CD4-positive, CD25-positive, alpha-beta regulatory T cell (primary cell): ENCODE data around the gene CAPG. TPM values are rescaled to one million over a fixed set of nuclear protein-coding genes. Genes with fewer than 3 reads are reported as not detected.
A peak's percentile ranks its signal among the peaks of the same experiment; 100 is the strongest.

Experiments
- ATAC-seq, 2 donors: fragments of 150-1000 bp; cut with Tn5 transposase; one replicate each; pipeline ENCODE4 v1.10.0; 2021; ENCODE audit warnings: low read depth in 2 of 2, moderate number of reproducible peaks in 2 of 2, moderate library complexity in 1 of 2
- DNase-seq, 3 donors: peaks; one replicate each; pipeline versions ENCODE4 v3.0.0 to v3.0.0-alpha.2; 2012 to 2022; ENCODE audit warnings: mixed read lengths in 1 of 3
- H3K27ac ChIP-seq: one replicate; pipeline ENCODE4 v1.7.0; 2013; ENCODE audit warnings: mild to moderate bottlenecking, low read length; ENCODE audit not compliant: insufficient read depth, poor library complexity, severe bottlenecking
- H3K27me3 ChIP-seq: one replicate; pipeline ENCODE4 v1.7.0; 2013; ENCODE audit warnings: low read length; ENCODE audit not compliant: control insufficient read depth, insufficient read depth
- H3K36me3 ChIP-seq: one replicate; pipeline ENCODE4 v1.7.0; 2013; ENCODE audit warnings: mild to moderate bottlenecking, low read length, moderate library complexity; ENCODE audit not compliant: control insufficient read depth, insufficient read depth
- H3K4me1 ChIP-seq: 2 replicates; pipeline ENCODE4 v1.7.0; 2013; ENCODE audit warnings: mild to moderate bottlenecking, low read length; ENCODE audit not compliant: insufficient read depth, control insufficient read depth, poor library complexity, severe bottlenecking
- H3K4me3 ChIP-seq: one replicate; pipeline ENCODE4 v1.7.0; 2013; ENCODE audit warnings: low read depth, mild to moderate bottlenecking, low read length, moderate library complexity
- H3K9me3 ChIP-seq, 2 experiments: 1 replicate in 1 of 2; 2 replicates in 1 of 2; pipeline ENCODE4 v1.7.0; 2013; ENCODE audit warnings: low read length in 2 of 2, mild to moderate bottlenecking in 1 of 2, moderate library complexity in 1 of 2; ENCODE audit not compliant: control insufficient read depth in 2 of 2
- H3K27ac Mint-ChIP-seq, 3 donors: one replicate each; pipeline ENCODE4 v1.8.0; 2020 to 2022; ENCODE audit warnings: mild to moderate bottlenecking in 3 of 3, mixed read lengths in 3 of 3, moderate library complexity in 2 of 3
- H3K27me3 Mint-ChIP-seq: one replicate; pipeline ENCODE4 v1.8.0; 2022; ENCODE audit warnings: mild to moderate bottlenecking, mixed read lengths
- H3K36me3 Mint-ChIP-seq: one replicate; pipeline ENCODE4 v1.8.0; 2020; ENCODE audit warnings: mixed read lengths
- H3K4me1 Mint-ChIP-seq, 4 donors: one replicate each; pipeline ENCODE4 v1.8.0; 2020 to 2022; ENCODE audit warnings: mixed read lengths in 4 of 4, mild to moderate bottlenecking in 1 of 4
- H3K4me3 Mint-ChIP-seq, 4 donors: one replicate each; pipeline ENCODE4 v1.8.0; 2020 to 2022; ENCODE audit warnings: mild to moderate bottlenecking in 4 of 4, mixed read lengths in 4 of 4, moderate library complexity in 3 of 4
- H3K9me3 Mint-ChIP-seq, 7 donors: one replicate each; pipeline ENCODE4 v1.8.0; 2020 to 2022; ENCODE audit warnings: mixed read lengths in 7 of 7, mild to moderate bottlenecking in 3 of 7, moderate library complexity in 2 of 7
- polyA plus RNA-seq, 4 donors: library from polyadenylated mRNA; unstranded; fragments of 300-500 nt; fragmentation: Illumina TruSeq; gene quantifications; one replicate each; pipeline ENCODE4 v1.2.3, GENCODE V29; 2021
- total RNA-seq: library from RNA; stranded (reverse); gene quantifications from one replicate; pipeline ENCODE4 v1.2.3, GENCODE V29; 2022

The CAPG gene
- total and polyA plus RNA-seq, 5 donors from 2014 or later = 19.9 to 74.7 (median 44.5) TPM

GRCh38 chr2:85396531-85397470, 13.4 kb downstream of the CAPG start:
- Histone ChIP-seq H3K36me3 (peaks cover 3% of the 10 kb centered on the region), H3K4me1 (no peaks in the 10 kb centered on the region), H3K4me3 (no peak overlapping the region), H3K27me3 (no peaks in the 10 kb centered on the region), H3K9me3 (no peaks in the 10 kb centered on the region), H3K27ac (no peak overlapping the region)
- no peak for DNase-seq
- no peaks in the 10 kb centered on the region for H3K36me3 Mint-ChIP-seq
- H3K4me1 Mint-ChIP-seq = peaks cover 0 to 17% (median 5%) of the 10 kb centered on the region in 4 donors
- H3K9me3 Mint-ChIP-seq = peaks cover 0 to 3% (median 0%) of the 10 kb centered on the region in 7 donors
- H3K27me3 Mint-ChIP-seq = no peaks in the 10 kb centered on the region
- H3K27ac Mint-ChIP-seq = peak overlapping the region in 1 of 3 donors; percentile 35
- no peak overlapping the region for H3K4me3 Mint-ChIP-seq
- no peak for ATAC-seq

GRCh38 chr2:85395912-85396475, 14.2 kb downstream of the CAPG start:
- ATAC-seq (no peak), DNase-seq (no peak)
- Mint-ChIP-seq H3K4me1 (peaks cover 0 to 24% (median 9%) of the 10 kb centered on the region in 4 donors), H3K27ac (no peak overlapping the region), H3K36me3 (no peaks in the 10 kb centered on the region), H3K4me3 (no peak overlapping the region), H3K27me3 (no peaks in the 10 kb centered on the region), H3K9me3 (peaks cover 0 to under 1% (median 0%) of the 10 kb centered on the region in 7 donors)
- Histone ChIP-seq H3K27me3 (no peaks in the 10 kb centered on the region), H3K27ac (no peak overlapping the region), H3K9me3 (no peaks in the 10 kb centered on the region), H3K4me1 (no peaks in the 10 kb centered on the region), H3K4me3 (no peak overlapping the region), H3K36me3 (peaks cover 3% of the 10 kb centered on the region)

GRCh38 chr2:85394976-85395375, 15.2 kb downstream of the CAPG start:
- peaks cover 6% of the 10 kb centered on the region for H3K36me3 Mint-ChIP-seq
- H3K27ac Mint-ChIP-seq = no peak overlapping the region
- DNase-seq = no peak
- no peaks in the 10 kb centered on the region for H3K9me3 ChIP-seq
- H3K27me3 Mint-ChIP-seq = no peaks in the 10 kb centered on the region
- no peak overlapping the region for H3K27ac ChIP-seq
- no peak overlapping the region for H3K4me3 Mint-ChIP-seq
- ATAC-seq = no peak
- peaks cover 0 to 24% (median 9%) of the 10 kb centered on the region in 4 donors for H3K4me1 Mint-ChIP-seq
- H3K27me3 ChIP-seq = no peaks in the 10 kb centered on the region
- H3K9me3 Mint-ChIP-seq = no peaks in the 10 kb centered on the region
- H3K36me3 ChIP-seq = peaks cover 11% of the 10 kb centered on the region
- no peaks in the 10 kb centered on the region for H3K4me1 ChIP-seq
- H3K4me3 ChIP-seq = no peak overlapping the region

GRCh38 chr2:85394261-85394681, 15.9 kb downstream of the CAPG start:
- H3K4me1 ChIP-seq = no peaks in the 10 kb centered on the region
- H3K9me3 ChIP-seq = no peaks in the 10 kb centered on the region
- H3K36me3 ChIP-seq = peaks cover 18% of the 10 kb centered on the region
- Mint-ChIP-seq H3K27ac (peak overlapping the region in 1 of 3 donors; percentile 11), H3K27me3 (no peaks in the 10 kb centered on the region), H3K4me1 (peaks cover 0 to 24% (median 9%) of the 10 kb centered on the region in 4 donors), H3K4me3 (no peak overlapping the region), H3K36me3 (peaks cover 7% of the 10 kb centered on the region), H3K9me3 (no peaks in the 10 kb centered on the region)
- H3K27ac ChIP-seq = no peak overlapping the region
- no peak for ATAC-seq
- H3K27me3 ChIP-seq = no peaks in the 10 kb centered on the region
- H3K4me3 ChIP-seq = no peak overlapping the region
- DNase-seq = no peak

DNA sequence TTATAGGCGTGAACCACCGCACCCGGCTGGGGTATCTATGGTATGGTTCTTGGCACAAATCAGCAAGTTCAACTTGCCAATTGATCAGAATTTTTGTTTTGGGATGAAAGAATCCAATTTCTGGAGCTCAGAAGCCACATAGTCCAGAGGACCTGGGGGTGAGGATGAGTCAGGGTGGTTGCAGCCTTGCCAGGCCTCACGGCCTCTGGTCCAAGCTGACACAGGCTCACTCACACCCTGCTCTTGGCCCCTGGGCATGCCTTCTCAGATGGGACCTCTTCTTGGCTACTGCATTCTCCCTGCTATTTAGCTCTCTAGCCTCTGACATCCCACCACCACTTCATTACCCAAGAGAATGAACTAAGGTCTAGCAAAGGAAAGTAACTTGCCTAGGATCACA, 16.3 kb downstream of the CAPG start:
- H3K9me3 Mint-ChIP-seq = no peaks in the 10 kb centered on the region
- peaks cover 0 to 24% (median 9%) of the 10 kb centered on the region in 4 donors for H3K4me1 Mint-ChIP-seq
- Histone ChIP-seq H3K9me3 (no peaks in the 10 kb centered on the region), H3K4me3 (no peak overlapping the region), H3K27ac (no peak overlapping the region), H3K4me1 (no peaks in the 10 kb centered on the region), H3K27me3 (no peaks in the 10 kb centered on the region), H3K36me3 (peaks cover 21% of the 10 kb centered on the region)
- no peak for ATAC-seq
- no peak overlapping the region for H3K4me3 Mint-ChIP-seq
- peaks cover 12% of the 10 kb centered on the region for H3K36me3 Mint-ChIP-seq
- DNase-seq = no peak
- H3K27ac Mint-ChIP-seq = peak overlapping the region in 1 of 3 donors; percentile 11
- H3K27me3 Mint-ChIP-seq = no peaks in the 10 kb centered on the region

GRCh38 chr2:85390941-85391669, 19.1 kb downstream of the CAPG start:
- H3K36me3 ChIP-seq = peaks cover 43% of the 10 kb centered on the region
- H3K9me3 Mint-ChIP-seq = no peaks in the 10 kb centered on the region

DNA sequence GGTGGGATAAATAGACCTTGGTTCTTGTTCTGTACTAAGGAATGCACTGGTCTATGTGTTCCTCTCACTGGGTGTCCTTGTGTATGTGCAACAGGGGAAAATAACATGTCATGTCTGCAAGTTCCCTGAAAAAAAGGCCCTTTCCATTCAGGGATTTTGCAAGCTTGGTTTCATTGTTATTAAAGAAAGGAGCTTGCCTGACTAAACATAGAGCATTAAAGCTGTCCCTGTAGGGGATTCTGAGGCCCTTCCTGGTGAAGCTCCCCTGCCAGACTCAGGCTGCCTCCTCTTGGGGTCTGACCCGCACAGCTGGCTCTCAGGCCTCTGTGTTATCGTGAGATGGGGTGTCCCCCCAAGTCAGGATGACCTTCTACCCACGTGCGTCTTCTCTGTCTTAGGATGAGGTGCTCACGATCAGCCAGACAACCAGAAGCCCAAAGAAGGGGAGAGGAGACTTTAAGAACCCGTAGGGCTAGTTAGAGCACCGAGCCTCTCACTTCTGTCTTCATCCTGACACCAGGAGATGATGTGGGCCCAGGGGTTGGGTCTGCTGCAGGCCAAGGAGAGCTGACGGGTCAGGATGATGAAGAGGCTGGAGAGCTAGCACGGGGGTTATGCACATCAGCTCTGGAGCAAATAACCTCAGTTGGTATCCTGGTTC, 21.2 kb downstream of the CAPG start:
- H3K4me1 ChIP-seq = no peaks in the 10 kb centered on the region
- peaks cover 30% of the 10 kb centered on the region for H3K36me3 Mint-ChIP-seq
- ATAC-seq (no peak), DNase-seq (no peak)
- H3K4me1 Mint-ChIP-seq = peaks cover 0 to 24% (median 9%) of the 10 kb centered on the region in 4 donors
- H3K27ac ChIP-seq = no peak overlapping the region
- H3K27me3 Mint-ChIP-seq = no peaks in the 10 kb centered on the region
- no peak overlapping the region for H3K27ac Mint-ChIP-seq
- H3K27me3 ChIP-seq = no peaks in the 10 kb centered on the region
- H3K9me3 ChIP-seq = no peaks in the 10 kb centered on the region
- H3K4me3 Mint-ChIP-seq = no peak overlapping the region
- H3K36me3 ChIP-seq = peaks cover 56% of the 10 kb centered on the region
- no peak overlapping the region for H3K4me3 ChIP-seq
- no peaks in the 10 kb centered on the region for H3K9me3 Mint-ChIP-seq

More at GRCh38 chr2:85390941-85391669, 19.1 kb downstream of the CAPG start:
- Histone ChIP-seq H3K27me3 (no peaks in the 10 kb centered on the region), H3K27ac (no peak overlapping the region), H3K4me1 (no peaks in the 10 kb centered on the region), H3K4me3 (no peak overlapping the region), H3K9me3 (no peaks in the 10 kb centered on the region)
- Mint-ChIP-seq H3K36me3 (peaks cover 17% of the 10 kb centered on the region), H3K4me1 (peaks cover 0 to 24% (median 9%) of the 10 kb centered on the region in 4 donors), H3K4me3 (no peak overlapping the region), H3K27ac (peak overlapping the region in 2 of 3 donors; percentile 26 to 87), H3K27me3 (no peaks in the 10 kb centered on the region)
- ATAC-seq (peak; percentile 38 to 59), DNase-seq (peak; percentile 33 to 68 (median 51))
